Hair follicular keratinocyte (primary cell): ENCODE measurements around the gene CAMSAP3. TPM values are rescaled to one million over a fixed set of nuclear protein-coding genes. Genes with fewer than 3 reads are reported as not detected.

Source experiments
- total RNA-seq: library from RNA; depleted of rRNA; stranded (reverse); fragments of >200 nt; gene quantifications from 2 replicates; pipeline ENCODE4 v1.2.3, GENCODE V29; 2015

Gene CAMSAP3, protein sequence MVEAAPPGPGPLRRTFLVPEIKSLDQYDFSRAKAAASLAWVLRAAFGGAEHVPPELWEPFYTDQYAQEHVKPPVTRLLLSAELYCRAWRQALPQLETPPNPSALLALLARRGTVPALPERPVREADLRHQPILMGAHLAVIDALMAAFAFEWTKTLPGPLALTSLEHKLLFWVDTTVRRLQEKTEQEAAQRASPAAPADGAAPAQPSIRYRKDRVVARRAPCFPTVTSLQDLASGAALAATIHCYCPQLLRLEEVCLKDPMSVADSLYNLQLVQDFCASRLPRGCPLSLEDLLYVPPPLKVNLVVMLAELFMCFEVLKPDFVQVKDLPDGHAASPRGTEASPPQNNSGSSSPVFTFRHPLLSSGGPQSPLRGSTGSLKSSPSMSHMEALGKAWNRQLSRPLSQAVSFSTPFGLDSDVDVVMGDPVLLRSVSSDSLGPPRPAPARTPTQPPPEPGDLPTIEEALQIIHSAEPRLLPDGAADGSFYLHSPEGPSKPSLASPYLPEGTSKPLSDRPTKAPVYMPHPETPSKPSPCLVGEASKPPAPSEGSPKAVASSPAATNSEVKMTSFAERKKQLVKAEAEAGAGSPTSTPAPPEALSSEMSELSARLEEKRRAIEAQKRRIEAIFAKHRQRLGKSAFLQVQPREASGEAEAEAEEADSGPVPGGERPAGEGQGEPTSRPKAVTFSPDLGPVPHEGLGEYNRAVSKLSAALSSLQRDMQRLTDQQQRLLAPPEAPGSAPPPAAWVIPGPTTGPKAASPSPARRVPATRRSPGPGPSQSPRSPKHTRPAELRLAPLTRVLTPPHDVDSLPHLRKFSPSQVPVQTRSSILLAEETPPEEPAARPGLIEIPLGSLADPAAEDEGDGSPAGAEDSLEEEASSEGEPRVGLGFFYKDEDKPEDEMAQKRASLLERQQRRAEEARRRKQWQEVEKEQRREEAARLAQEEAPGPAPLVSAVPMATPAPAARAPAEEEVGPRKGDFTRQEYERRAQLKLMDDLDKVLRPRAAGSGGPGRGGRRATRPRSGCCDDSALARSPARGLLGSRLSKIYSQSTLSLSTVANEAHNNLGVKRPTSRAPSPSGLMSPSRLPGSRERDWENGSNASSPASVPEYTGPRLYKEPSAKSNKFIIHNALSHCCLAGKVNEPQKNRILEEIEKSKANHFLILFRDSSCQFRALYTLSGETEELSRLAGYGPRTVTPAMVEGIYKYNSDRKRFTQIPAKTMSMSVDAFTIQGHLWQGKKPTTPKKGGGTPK
- 4.2 and 5.1 TPM in 2 replicates for total RNA-seq

DNA sequence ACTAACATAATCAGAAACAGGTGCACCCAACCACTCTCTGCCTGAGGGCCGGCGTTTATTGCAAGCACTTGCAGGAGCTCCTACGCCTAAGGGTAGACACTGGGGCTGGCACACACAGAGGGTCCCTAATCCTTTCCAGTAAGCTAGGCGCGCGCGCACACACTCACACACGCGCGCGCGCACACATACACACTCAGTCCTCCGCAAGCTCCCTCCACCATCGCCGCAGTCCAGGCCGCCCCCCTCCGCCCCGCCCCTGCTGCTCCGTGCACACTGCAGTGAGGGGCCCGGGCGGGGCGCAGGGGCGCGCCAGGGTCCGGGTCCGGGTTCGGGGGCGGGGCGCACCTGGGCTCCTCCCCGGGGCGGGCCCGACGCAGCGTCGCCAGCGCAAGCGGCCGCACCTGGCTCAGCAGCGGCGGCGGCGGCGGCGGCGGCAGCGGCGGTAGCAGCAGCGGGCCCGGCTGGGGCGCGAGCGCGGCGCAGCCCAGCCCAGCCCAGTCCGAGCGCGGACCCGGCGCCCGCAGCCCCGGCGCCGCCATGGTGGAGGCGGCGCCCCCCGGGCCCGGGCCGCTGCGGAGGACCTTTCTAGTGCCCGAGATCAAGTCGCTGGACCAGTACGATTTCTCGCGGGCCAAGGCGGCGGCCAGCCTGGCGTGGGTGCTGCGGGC, at the start of gene CAMSAP3:
TSS of gene CAMSAP3 (plus strand) at position 398 of the 668 bp plus-strand sequence. CDS start at position 538, 140 bp downstream.

GRCh38 chr19:7629347-7630054, 33.8 kb downstream of the CAMSAP3 start, which contains the start of the genes PET100 and XAB2:
Gene PET100 (plus strand): TSS chr19:7629793. CDS start chr19:7629834, 41 bp downstream.
Gene XAB2 (minus strand): TSS chr19:7629545. CDS start chr19:7629527, 18 bp downstream.

GRCh38 chr19:7633698-7634097, 38.0 kb downstream of the CAMSAP3 start, which contains the start of gene PCP2:
Gene PCP2 (minus strand): TSS chr19:7633719. CDS start chr19:7633457, 262 bp downstream.

GRCh38 chr19:7636691-7637373, 41.2 kb downstream of the CAMSAP3 start, which contains the start of gene STXBP2:
Gene STXBP2 (plus strand): TSS chr19:7637110. CDS start chr19:7637150, 40 bp downstream.

Other genes with a start within 250 kb of the CAMSAP3 start
- gene ARHGEF18, start 246.9 kb upstream of the CAMSAP3 start, total RNA-seq: 31.2 and 31.4 TPM in 2 replicates
- 5.5 and 5.8 TPM in 2 replicates for gene PEX11G, start 106.8 kb upstream of the CAMSAP3 start, total RNA-seq
- gene ZNF358, start 79.8 kb upstream of the CAMSAP3 start, total RNA-seq: 13.8 and 22.9 TPM in 2 replicates
- gene MCOLN1, start 73.2 kb upstream of the CAMSAP3 start, total RNA-seq: 3.0 and 3.1 TPM in 2 replicates
- gene PNPLA6, start 60.1 kb upstream of the CAMSAP3 start, total RNA-seq: 73.2 and 75.9 TPM in 2 replicates
- 32.9 and 36.3 TPM in 2 replicates for gene XAB2, start 33.7 kb downstream of the CAMSAP3 start, total RNA-seq
- gene PET100, start 33.9 kb downstream of the CAMSAP3 start, total RNA-seq: 23.1 and 43.3 TPM in 2 replicates
- gene PCP2, start 37.9 kb downstream of the CAMSAP3 start, total RNA-seq: not detected in 2 replicates
- 43.7 and 55.8 TPM in 2 replicates for gene STXBP2, start 41.2 kb downstream of the CAMSAP3 start, total RNA-seq
- not detected in 2 replicates for gene RETN, start 73.2 kb downstream of the CAMSAP3 start, total RNA-seq
- not detected in 2 replicates for gene MCEMP1, start 81.2 kb downstream of the CAMSAP3 start, total RNA-seq
- gene TRAPPC5, start 85.0 kb downstream of the CAMSAP3 start, total RNA-seq: 121 and 125 TPM in 2 replicates
- gene FCER2, start 106.3 kb downstream of the CAMSAP3 start, total RNA-seq: not detected in 2 replicates
- gene CLEC4G, start 136.2 kb downstream of the CAMSAP3 start, total RNA-seq: not detected in 2 replicates
- not detected in 2 replicates for gene CD209, start 151.7 kb downstream of the CAMSAP3 start, total RNA-seq
- not detected in 2 replicates for gene CLEC4M, start 167.4 kb downstream of the CAMSAP3 start, total RNA-seq
- gene EVI5L, start 234.4 kb downstream of the CAMSAP3 start, total RNA-seq: 14.2 and 18.0 TPM in 2 replicates